Caki2 (cell line): ENCODE measurements around the gene IDH2. TPM values are rescaled to one million over a fixed set of nuclear protein-coding genes. Genes with fewer than 3 reads are reported as not detected.

ENCODE experiments used
- DNase-seq: peaks from one replicate; pipeline ENCODE4 v3.0.0-alpha.2; 2015; ENCODE audit warnings: low read depth
- in situ Hi-C: cut with HindIII; loops from 2 replicates; pipeline ENCODE4 v1.10.0; 2016; ENCODE audit warnings: low sequenced_read_pairs, low pct_unique_long_range_greater_than_20kb, mixed read lengths
- total RNA-seq: library from RNA; depleted of rRNA; stranded (reverse); fragments of >200 nt; shearing (Covaris generic); gene quantifications from 2 replicates; pipeline ENCODE4 v1.2.3, GENCODE V29; 2014; ENCODE audit warnings: low replicate concordance

Gene IDH2
- total RNA-seq, 1 experiment from 2014 or later = 74.2 TPM

GRCh38 chr15:90091156-90091931 lies 10.9 kb downstream of the IDH2 start:
- in situ Hi-C loops = no loop called here

GRCh38 chr15:90090226-90090848 lies 11.9 kb downstream of the IDH2 start:
- in situ Hi-C loops = no loop called here
- DNase-seq = no peak

More at GRCh38 chr15:90091156-90091931, 10.9 kb downstream of the IDH2 start:
- no peak for DNase-seq

GRCh38 chr15:90087454-90088154 lies 14.7 kb downstream of the IDH2 start:
- DNase-seq = no peak
- in situ Hi-C loops = no loop called here

GRCh38 chr15:90086868-90087268 lies 15.4 kb downstream of the IDH2 start:
- peak; percentile 28 for DNase-seq
- in situ Hi-C loops = no loop called here

GRCh38 chr15:90085565-90085964 lies 16.7 kb downstream of the IDH2 start:
- in situ Hi-C loops = no loop called here
- no peak for DNase-seq

- in situ Hi-C loops = no loop called here
- DNase-seq = no peak
Observed at GRCh38 chr15:90084876-90085423, 17.3 kb downstream of the IDH2 start.

- in situ Hi-C loops = no loop called here
- no peak for DNase-seq
Observed at GRCh38 chr15:90083954-90084607, 18.2 kb downstream of the IDH2 start.

GRCh38 chr15:90083419-90083818 lies 18.8 kb downstream of the IDH2 start:
- no peak for DNase-seq
- in situ Hi-C loops = no loop called here

GRCh38 chr15:90082140-90082715 lies 20.0 kb downstream of the IDH2 start:
- in situ Hi-C loops = no loop called here
- DNase-seq = no peak

- in situ Hi-C loops = no loop called here
- no peak for DNase-seq
Observed at GRCh38 chr15:90080818-90081393, 21.4 kb downstream of the IDH2 start.

GRCh38 chr15:90080458-90080755 lies 21.9 kb downstream of the IDH2 start:
- in situ Hi-C loops = no loop called here
- DNase-seq = no peak

- in situ Hi-C loops = no loop called here
- no peak for DNase-seq
Observed at GRCh38 chr15:90079619-90080457, 22.4 kb downstream of the IDH2 start.

GRCh38 chr15:90078965-90079364 lies 23.3 kb downstream of the IDH2 start:
- in situ Hi-C loops = no loop called here

GRCh38 chr15:90076716-90077115 lies 25.6 kb downstream of the IDH2 start:
- in situ Hi-C loops = no loop called here

More at GRCh38 chr15:90078965-90079364, 23.3 kb downstream of the IDH2 start:
- DNase-seq = no peak

GRCh38 chr15:90075420-90076289 lies 26.6 kb downstream of the IDH2 start:
- in situ Hi-C loops = no loop called here
- DNase-seq = no peak

More at GRCh38 chr15:90076716-90077115, 25.6 kb downstream of the IDH2 start:
- no peak for DNase-seq

GRCh38 chr15:90074916-90075315 lies 27.4 kb downstream of the IDH2 start:
- DNase-seq = no peak
- in situ Hi-C loops = no loop called here
